NB4 (cell line): ENCODE data around the gene SYS1.

Source experiments
- CTCF ChIP-seq: IDR thresholded peaks from one replicate; pipeline ENCODE4 v1.5.1; 2012; ENCODE audit warnings: low read depth, low read length
- MAX ChIP-seq: IDR thresholded peaks from 2 replicates; pipeline ENCODE4 v1.6.1; 2011; ENCODE audit warnings: low read depth, low read length

- TF ChIP-seq CTCF (no peak), MAX (no peak)
Observed at GRCh38 chr20:45391559-45391958, 28.6 kb downstream of the SYS1 start.
